Measurements from ENCODE around the gene CHD5.
A peak's percentile ranks its signal among the peaks of the same experiment; 100 is the strongest.

GRCh38 chr1:6180268-6180706 lies at the start of gene CHD5:
- TF ChIP-seq CTCF (optimal IDR thresholded peaks at IDR 0.05 in 1 of 3, IDR thresholded peaks at IDR 0.05 in 1 of 3, conservative IDR thresholded peaks at IDR 0.05 in 1 of 3; ENCODE audit: extremely low read depth in 1 of 3, insufficient read depth in 2 of 3, low read length in 3 of 3) (no peak), EZH2 (IDR thresholded peaks at IDR 0.05; ENCODE audit: low read length) (peak; percentile 15)

Measured in keratinocyte (primary cell).